Measurements from ENCODE around the gene GNAZ. TPM values are rescaled to one million over a fixed set of nuclear protein-coding genes. Genes with fewer than 3 reads are reported as not detected.

The GNAZ gene
- total and polyA plus RNA-seq, 9 donors: 7.2 to 40.8 (median 15.3) TPM

DNA sequence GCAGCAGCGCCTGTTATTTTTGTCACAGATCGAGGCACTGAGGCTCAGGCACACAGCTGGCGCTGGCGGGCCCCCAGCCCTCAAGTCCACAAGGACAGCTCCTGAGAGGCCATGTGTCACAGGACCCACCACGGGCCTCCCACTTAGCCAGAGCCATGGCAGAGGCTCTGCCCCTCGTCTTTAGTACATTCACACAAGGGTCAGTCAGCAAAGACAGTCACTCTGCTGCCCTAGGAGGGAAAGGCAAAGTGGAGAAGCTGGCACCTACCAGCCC lies 29.1 kb downstream of the GNAZ start:
- no peaks in the 10 kb centered on the region for H3K9me3 ChIP-seq
- no peaks in the 10 kb centered on the region for H3K27me3 ChIP-seq
- 79 to 90% (median 87%) methylated on average over 6 of the region's 6 CpGs for WGBS, 3 donors
- peaks cover 33% of the 10 kb centered on the region for H3K4me1 ChIP-seq (ENCODE audit: insufficient read depth)
- H3K36me3 ChIP-seq: no peaks in the 10 kb centered on the region
- intact Hi-C loops (cut with DNase I): loop anchor here in 1 of 4 donors (1.0 kb wide), 1 partner anchor 42 kb away; no protein-coding TSS in a partner anchor
- no peak for TF ChIP-seq POLR2A (IDR thresholded peaks at IDR 0.05)
- TF ChIP-seq, protein P1, sequence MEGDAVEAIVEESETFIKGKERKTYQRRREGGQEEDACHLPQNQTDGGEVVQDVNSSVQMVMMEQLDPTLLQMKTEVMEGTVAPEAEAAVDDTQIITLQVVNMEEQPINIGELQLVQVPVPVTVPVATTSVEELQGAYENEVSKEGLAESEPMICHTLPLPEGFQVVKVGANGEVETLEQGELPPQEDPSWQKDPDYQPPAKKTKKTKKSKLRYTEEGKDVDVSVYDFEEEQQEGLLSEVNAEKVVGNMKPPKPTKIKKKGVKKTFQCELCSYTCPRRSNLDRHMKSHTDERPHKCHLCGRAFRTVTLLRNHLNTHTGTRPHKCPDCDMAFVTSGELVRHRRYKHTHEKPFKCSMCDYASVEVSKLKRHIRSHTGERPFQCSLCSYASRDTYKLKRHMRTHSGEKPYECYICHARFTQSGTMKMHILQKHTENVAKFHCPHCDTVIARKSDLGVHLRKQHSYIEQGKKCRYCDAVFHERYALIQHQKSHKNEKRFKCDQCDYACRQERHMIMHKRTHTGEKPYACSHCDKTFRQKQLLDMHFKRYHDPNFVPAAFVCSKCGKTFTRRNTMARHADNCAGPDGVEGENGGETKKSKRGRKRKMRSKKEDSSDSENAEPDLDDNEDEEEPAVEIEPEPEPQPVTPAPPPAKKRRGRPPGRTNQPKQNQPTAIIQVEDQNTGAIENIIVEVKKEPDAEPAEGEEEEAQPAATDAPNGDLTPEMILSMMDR (IDR thresholded peaks at IDR 0.05): no peak
- TF ChIP-seq EP300 (IDR thresholded peaks at IDR 0.05): no peak
- DNase-seq: no peak
- no peak overlapping the region for H3K4me3 ChIP-seq
- peak overlapping the region; percentile 81 to 93 for H3K27ac ChIP-seq

DNA sequence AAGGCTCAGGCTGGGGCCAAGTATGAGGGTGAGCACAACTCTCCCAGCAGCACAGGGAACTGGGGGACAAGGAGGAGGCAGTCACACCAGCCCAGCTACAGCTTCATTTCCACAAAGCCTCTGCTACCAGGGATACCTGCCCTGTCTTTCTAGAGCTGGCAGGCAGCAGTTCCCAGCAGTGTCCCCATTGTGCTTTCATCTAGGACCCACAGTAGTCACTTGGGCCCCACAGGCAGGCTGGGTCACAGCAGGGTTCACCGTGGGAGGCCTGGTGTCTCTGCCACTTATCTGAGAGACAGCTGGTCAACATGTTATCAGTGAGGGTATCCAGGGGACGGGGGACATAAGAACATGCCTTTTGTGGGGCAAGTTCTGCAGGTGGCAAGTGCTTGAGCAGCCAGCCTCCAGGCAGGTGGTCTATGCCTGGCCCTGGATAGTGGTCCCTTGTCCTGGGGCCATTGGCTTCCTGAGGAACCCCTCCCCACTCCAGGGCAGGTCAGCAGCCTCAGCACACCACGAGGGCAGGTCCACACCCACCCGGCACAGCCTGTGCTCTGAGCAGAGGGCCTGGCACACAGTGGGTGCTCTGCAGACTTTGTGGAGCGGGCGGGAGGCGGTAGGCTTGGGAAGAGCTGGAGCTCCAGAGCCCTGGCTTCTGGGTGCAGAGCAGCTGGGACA lies 29.9 kb downstream of the GNAZ start:
- Histone ChIP-seq H3K9me3 (no peaks in the 10 kb centered on the region), H3K4me1 (ENCODE audit: insufficient read depth) (peaks cover 33% of the 10 kb centered on the region), H3K4me3 (no peak overlapping the region), H3K27ac (peak overlapping the region; percentile 81 to 93), H3K36me3 (no peaks in the 10 kb centered on the region), H3K27me3 (no peaks in the 10 kb centered on the region)
- no peak for DNase-seq
- intact Hi-C loops (cut with DNase I): no loop called here
- TF ChIP-seq POLR2A (IDR thresholded peaks at IDR 0.05): no peak
- TF ChIP-seq, protein P1 (IDR thresholded peaks at IDR 0.05): no peak
- no peak for TF ChIP-seq EP300 (IDR thresholded peaks at IDR 0.05)
- WGBS, 3 donors: 86 to 94% (median 93%) methylated on average over 7 of the region's 7 CpGs

DNA sequence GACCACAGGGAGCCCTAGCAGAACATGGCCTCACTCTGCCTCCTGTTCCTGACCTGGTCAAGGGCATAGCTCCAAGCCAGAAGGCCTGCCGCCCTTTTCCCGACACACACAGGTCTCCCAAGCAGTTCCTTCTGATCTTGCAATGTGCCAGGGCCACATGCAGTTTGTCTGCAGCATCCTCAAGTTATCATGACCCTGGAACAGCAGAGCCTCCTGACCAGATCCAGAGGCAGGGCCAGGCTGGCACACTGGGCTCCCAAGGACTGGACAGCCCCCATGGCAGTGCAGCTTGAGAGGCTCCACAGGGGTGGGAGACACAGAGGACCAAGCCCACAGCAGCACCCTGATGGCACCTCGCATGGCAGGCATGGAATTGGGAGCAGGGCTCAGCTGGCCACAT lies 31.2 kb downstream of the GNAZ start:
- H3K4me3 ChIP-seq: no peak overlapping the region
- H3K27ac ChIP-seq: peak overlapping the region in 1 of 2 donors; percentile 93
- WGBS, 3 donors: 62 to 98% (median 86%) methylated on average over 3 of the region's 3 CpGs
- TF ChIP-seq EP300 (IDR thresholded peaks at IDR 0.05): no peak
- TF ChIP-seq, protein P1 (IDR thresholded peaks at IDR 0.05): no peak
- TF ChIP-seq POLR2A (IDR thresholded peaks at IDR 0.05): no peak
- DNase-seq: no peak
- H3K4me1 ChIP-seq (ENCODE audit: insufficient read depth): peaks cover 33% of the 10 kb centered on the region
- no peaks in the 10 kb centered on the region for H3K9me3 ChIP-seq
- intact Hi-C loops (cut with DNase I): no loop called here
- H3K27me3 ChIP-seq: no peaks in the 10 kb centered on the region
- no peaks in the 10 kb centered on the region for H3K36me3 ChIP-seq

DNA sequence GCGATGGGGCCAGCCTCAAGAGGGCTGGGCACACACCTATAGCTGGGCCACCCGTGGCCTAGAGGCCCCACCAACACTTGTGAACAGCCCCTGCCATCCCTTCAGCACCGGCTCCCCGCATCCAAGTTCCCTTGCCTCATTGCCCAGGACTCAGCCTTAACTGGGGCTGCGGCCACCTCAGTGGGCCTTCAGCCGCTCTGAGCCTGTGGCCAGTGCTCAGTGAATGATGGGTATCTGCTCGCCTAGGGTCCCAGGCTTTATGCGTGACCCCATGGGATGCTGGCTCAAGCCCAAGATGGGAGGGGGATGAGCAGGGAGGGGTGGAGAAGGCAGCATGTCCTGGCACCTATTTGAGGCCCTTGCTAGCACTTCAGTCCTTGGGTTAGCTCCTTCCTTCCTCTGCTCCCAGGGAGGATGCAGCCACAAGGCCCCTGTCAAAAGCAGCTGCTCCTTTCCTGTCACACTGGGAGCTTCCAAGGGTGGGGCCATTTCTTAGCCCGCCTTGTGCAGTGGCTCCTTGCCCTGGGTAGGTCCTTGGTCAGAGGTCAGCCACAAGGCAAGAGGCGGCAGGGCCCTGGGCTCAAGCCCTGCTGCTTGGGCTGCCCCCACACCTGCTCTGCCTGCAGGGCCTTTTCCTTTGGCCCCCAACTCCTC lies 31.8 kb downstream of the GNAZ start:
- TF ChIP-seq POLR2A (IDR thresholded peaks at IDR 0.05) (no peak), EP300 (IDR thresholded peaks at IDR 0.05) (no peak)
- TF ChIP-seq, protein P1 (IDR thresholded peaks at IDR 0.05): no peak
- Histone ChIP-seq H3K36me3 (no peaks in the 10 kb centered on the region), H3K27me3 (no peaks in the 10 kb centered on the region), H3K4me3 (no peak overlapping the region), H3K4me1 (ENCODE audit: insufficient read depth) (peaks cover 29% of the 10 kb centered on the region), H3K27ac (peak overlapping the region in 1 of 2 donors; percentile 93), H3K9me3 (no peaks in the 10 kb centered on the region)
- 93 to 98% (median 95%) methylated on average over 10 of the region's 10 CpGs for WGBS, 3 donors
- intact Hi-C loops (cut with DNase I): no loop called here
- no peak for DNase-seq

Measured in ovary (tissue), 9 donors.